Measurements from ENCODE around the gene S100A11. TPM values are rescaled to one million over a fixed set of nuclear protein-coding genes. Genes with fewer than 3 reads are reported as not detected.

S100A11 gene
- total and polyA plus RNA-seq, 9 of the 15 experiments (the other 6 are each of a cell fraction or from before 2014, with no cell fraction given) = 131 to 808 (median 235) TPM

DNA sequence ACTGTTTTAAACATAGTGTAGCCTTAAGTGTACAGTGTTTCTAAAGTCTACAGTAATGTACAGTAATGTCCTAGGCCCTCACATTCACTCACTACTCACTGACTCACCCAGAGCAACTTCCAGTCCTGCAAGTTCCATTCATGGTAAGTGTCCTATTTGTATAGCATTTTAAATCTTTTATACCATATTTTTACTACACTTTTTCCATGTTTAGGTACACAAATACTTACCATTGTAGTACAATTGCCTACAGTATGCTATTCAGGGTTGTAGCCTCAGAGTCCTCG lies 39.6 kb downstream of the S100A11 start:
- peaks cover 9 to 19% of the 10 kb centered on the region in 2 experiments; a peak in 4 of 5 replicates for H3K27me3 ChIP-seq (ENCODE audit: control insufficient read depth in 2 of 2, insufficient read depth in 2 of 2, low read length in 2 of 2)
- FAIRE-seq = no peak
- peaks cover 4% of the 10 kb centered on the region; the same call in 1 of the 2 replicates for H4K20me1 ChIP-seq (replicated peaks; ENCODE audit: control insufficient read depth, insufficient read depth, low read length)
- no peak for ATAC-seq
- in situ Hi-C loops (cut with MboI) = no loop called here
- H3K79me2 ChIP-seq (ENCODE audit: control insufficient read depth, insufficient read depth, low read length) = no peaks in the 10 kb centered on the region
- CTCF ChIA-PET (ENCODE audit: low intra/inter-chr PET ratio) = interaction anchor here (0.7 to 3.6 kb wide), 6 partner anchors 27 to 554 kb away, joined by 3 to 46 read pairs (median 18); no protein-coding TSS in a partner anchor
- DNase-seq (ENCODE audit: extremely low read depth in 1 of 4, low spot score in 3 of 4) = no peak
- H3K4me2 ChIP-seq (ENCODE audit: insufficient read depth, low read length) = no peak overlapping the region
- H3K9me1 ChIP-seq (ENCODE audit: control insufficient read depth, insufficient read depth, low read length) = no peaks in the 10 kb centered on the region
- intact Hi-C loops (cut with micrococcal nuclease) = loop anchor here (1.0 to 5.0 kb wide), 2 partner anchors 29 to 260 kb away; no protein-coding TSS in a partner anchor
- H3K36me3 ChIP-seq (ENCODE audit: control insufficient read depth, insufficient read depth, low read length) = no peaks in the 10 kb centered on the region
- no peak overlapping the region for H3K27ac ChIP-seq (ENCODE audit: extremely low read depth, low read depth, low read length)
- WGBS (ENCODE audit: insufficient coverage, low coverage, missing lambda C conversion rate) = 0% methylated on average over 1 of the region's 1 CpG
- H3K4me3 ChIP-seq = no peak overlapping the region
- BruUV-seq (replicated peaks) = no TSS peak
- POLR2A ChIA-PET = no interaction called here
- no peak overlapping the region for H2AFZ ChIP-seq (ENCODE audit: low read depth, low read length)
- no peaks in the 10 kb centered on the region for H3K9me3 ChIP-seq (replicated peaks; ENCODE audit: control insufficient read depth, insufficient read depth, low read depth, low read length)
- peaks cover 12 to 20% of the 10 kb centered on the region in 2 experiments for H3K4me1 ChIP-seq (replicated peaks in 1 of 2; ENCODE audit: control insufficient read depth in 2 of 2, insufficient read depth in 2 of 2, low read length in 2 of 2)
- no peak overlapping the region for H3K9ac ChIP-seq (ENCODE audit: insufficient read depth in 1 of 2, low read depth in 2 of 2, low read length in 2 of 2)
- TF ChIP-seq ZFPM2 (CRISPR knock-in tag; IDR thresholded peaks at IDR 0.05) = no peak
- TF ChIP-seq ZNF717 (CRISPR knock-in tag; IDR thresholded peaks at IDR 0.05) = no peak
- TF ChIP-seq, protein P1, sequence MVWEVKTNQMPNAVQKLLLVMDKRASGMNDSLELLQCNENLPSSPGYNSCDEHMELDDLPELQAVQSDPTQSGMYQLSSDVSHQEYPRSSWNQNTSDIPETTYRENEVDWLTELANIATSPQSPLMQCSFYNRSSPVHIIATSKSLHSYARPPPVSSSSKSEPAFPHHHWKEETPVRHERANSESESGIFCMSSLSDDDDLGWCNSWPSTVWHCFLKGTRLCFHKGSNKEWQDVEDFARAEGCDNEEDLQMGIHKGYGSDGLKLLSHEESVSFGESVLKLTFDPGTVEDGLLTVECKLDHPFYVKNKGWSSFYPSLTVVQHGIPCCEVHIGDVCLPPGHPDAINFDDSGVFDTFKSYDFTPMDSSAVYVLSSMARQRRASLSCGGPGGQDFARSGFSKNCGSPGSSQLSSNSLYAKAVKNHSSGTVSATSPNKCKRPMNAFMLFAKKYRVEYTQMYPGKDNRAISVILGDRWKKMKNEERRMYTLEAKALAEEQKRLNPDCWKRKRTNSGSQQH (CRISPR knock-in tag; IDR thresholded peaks at IDR 0.05) = no peak
- TF ChIP-seq HNRNPLL (IDR thresholded peaks at IDR 0.05; ENCODE audit: low read depth, low read length, poor library complexity, severe bottlenecking) = no peak
- no peak for TF ChIP-seq FOXM1 (IDR thresholded peaks at IDR 0.05; ENCODE audit: low read depth)
- TF ChIP-seq FOXM1 (CRISPR knock-in tag; IDR thresholded peaks at IDR 0.05; ENCODE audit: low read depth) = no peak
- TF ChIP-seq MAFK (IDR thresholded peaks at IDR 0.05; ENCODE audit: low read length) = no peak
- TF ChIP-seq, protein P2, sequence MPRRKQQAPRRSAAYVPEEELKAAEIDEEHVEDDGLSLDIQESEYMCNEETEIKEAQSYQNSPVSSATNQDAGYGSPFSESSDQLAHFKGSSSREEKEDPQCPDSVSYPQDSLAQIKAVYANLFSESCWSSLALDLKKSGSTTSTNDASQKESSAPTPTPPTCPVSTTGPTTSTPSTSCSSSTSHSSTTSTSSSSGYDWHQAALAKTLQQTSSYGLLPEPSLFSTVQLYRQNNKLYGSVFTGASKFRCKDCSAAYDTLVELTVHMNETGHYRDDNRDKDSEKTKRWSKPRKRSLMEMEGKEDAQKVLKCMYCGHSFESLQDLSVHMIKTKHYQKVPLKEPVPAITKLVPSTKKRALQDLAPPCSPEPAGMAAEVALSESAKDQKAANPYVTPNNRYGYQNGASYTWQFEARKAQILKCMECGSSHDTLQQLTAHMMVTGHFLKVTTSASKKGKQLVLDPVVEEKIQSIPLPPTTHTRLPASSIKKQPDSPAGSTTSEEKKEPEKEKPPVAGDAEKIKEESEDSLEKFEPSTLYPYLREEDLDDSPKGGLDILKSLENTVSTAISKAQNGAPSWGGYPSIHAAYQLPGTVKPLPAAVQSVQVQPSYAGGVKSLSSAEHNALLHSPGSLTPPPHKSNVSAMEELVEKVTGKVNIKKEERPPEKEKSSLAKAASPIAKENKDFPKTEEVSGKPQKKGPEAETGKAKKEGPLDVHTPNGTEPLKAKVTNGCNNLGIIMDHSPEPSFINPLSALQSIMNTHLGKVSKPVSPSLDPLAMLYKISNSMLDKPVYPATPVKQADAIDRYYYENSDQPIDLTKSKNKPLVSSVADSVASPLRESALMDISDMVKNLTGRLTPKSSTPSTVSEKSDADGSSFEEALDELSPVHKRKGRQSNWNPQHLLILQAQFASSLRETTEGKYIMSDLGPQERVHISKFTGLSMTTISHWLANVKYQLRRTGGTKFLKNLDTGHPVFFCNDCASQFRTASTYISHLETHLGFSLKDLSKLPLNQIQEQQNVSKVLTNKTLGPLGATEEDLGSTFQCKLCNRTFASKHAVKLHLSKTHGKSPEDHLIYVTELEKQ (CRISPR knock-in tag; IDR thresholded peaks at IDR 0.05) = no peak
- TF ChIP-seq OTX1 (CRISPR knock-in tag; IDR thresholded peaks at IDR 0.05) = no peak
- TF ChIP-seq, protein P3, sequence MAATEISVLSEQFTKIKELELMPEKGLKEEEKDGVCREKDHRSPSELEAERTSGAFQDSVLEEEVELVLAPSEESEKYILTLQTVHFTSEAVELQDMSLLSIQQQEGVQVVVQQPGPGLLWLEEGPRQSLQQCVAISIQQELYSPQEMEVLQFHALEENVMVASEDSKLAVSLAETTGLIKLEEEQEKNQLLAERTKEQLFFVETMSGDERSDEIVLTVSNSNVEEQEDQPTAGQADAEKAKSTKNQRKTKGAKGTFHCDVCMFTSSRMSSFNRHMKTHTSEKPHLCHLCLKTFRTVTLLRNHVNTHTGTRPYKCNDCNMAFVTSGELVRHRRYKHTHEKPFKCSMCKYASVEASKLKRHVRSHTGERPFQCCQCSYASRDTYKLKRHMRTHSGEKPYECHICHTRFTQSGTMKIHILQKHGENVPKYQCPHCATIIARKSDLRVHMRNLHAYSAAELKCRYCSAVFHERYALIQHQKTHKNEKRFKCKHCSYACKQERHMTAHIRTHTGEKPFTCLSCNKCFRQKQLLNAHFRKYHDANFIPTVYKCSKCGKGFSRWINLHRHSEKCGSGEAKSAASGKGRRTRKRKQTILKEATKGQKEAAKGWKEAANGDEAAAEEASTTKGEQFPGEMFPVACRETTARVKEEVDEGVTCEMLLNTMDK (IDR thresholded peaks at IDR 0.05; ENCODE audit: borderline replicate concordance, insufficient read depth, low read depth, low read length, poor library complexity, severe bottlenecking) = no peak
- TF ChIP-seq DPF2 (IDR thresholded peaks at IDR 0.05) = no peak
- TF ChIP-seq, protein P4, sequence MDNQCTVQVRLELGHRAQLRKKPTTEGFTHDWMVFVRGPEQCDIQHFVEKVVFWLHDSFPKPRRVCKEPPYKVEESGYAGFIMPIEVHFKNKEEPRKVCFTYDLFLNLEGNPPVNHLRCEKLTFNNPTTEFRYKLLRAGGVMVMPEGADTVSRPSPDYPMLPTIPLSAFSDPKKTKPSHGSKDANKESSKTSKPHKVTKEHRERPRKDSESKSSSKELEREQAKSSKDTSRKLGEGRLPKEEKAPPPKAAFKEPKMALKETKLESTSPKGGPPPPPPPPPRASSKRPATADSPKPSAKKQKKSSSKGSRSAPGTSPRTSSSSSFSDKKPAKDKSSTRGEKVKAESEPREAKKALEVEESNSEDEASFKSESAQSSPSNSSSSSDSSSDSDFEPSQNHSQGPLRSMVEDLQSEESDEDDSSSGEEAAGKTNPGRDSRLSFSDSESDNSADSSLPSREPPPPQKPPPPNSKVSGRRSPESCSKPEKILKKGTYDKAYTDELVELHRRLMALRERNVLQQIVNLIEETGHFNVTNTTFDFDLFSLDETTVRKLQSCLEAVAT (IDR thresholded peaks at IDR 0.05) = no peak
- TF ChIP-seq, protein P5, sequence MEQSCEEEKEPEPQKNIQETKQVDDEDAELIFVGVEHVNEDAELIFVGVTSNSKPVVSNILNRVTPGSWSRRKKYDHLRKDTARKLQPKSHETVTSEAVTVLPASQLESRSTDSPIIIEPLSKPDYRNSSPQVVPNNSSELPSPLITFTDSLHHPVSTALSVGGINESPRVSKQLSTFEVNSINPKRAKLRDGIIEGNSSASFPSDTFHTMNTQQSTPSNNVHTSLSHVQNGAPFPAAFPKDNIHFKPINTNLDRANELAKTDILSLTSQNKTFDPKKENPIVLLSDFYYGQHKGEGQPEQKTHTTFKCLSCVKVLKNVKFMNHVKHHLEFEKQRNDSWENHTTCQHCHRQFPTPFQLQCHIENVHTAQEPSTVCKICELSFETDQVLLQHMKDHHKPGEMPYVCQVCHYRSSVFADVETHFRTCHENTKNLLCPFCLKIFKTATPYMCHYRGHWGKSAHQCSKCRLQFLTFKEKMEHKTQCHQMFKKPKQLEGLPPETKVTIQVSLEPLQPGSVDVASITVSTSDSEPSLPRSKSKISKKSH (CRISPR knock-in tag; IDR thresholded peaks at IDR 0.05) = no peak
